Body of pancreas (tissue), 4 donors: Measurements from ENCODE around the gene SYT2. TPM values are rescaled to one million over a fixed set of nuclear protein-coding genes. Genes with fewer than 3 reads are reported as not detected.

Experiments used
- ATAC-seq: fragments of 150-250 bp; one replicate; pipeline ENCODE4 v1.9.1; 2016
- DNase-seq, 4 donors: peaks; one replicate each; pipeline ENCODE4 v3.0.0-alpha.2; 2019
- H3K27ac ChIP-seq, 4 donors: fragments of 200-600 bp; sonication (generic); 1 replicate in 3 of 4; 2 replicates in 1 of 4; pipeline versions ENCODE4 v1.5.1 to v1.6.1; 2016 to 2019; ENCODE audit warnings: mild to moderate bottlenecking in 1 of 4, mixed read lengths in 1 of 4, moderate library complexity in 1 of 4
- H3K27me3 ChIP-seq, 2 donors: fragments of 200-600 bp; sonication (generic); one replicate each; pipeline ENCODE4 v1.6.0; 2016; ENCODE audit warnings: mild to moderate bottlenecking in 1 of 2
- H3K36me3 ChIP-seq, 2 donors: fragments of 200-600 bp; sonication (generic); replicated peaks in 1 of 2; 2 replicates each; pipeline ENCODE4 v1.5.1; 2016; ENCODE audit warnings: low read depth in 2 of 2; ENCODE audit not compliant: insufficient read depth in 1 of 2
- H3K4me1 ChIP-seq: fragments of 200-600 bp; sonication (generic); one replicate; pipeline ENCODE4 v1.6.0; 2016
- H3K4me3 ChIP-seq, 2 donors: fragments of 200-600 bp; sonication (generic); 1 replicate in 1 of 2; 2 replicates in 1 of 2; pipeline ENCODE4 v1.5.1; 2016 to 2019
- H3K9me3 ChIP-seq, 3 donors: fragments of 200-600 bp; sonication (generic); 1 replicate in 2 of 3; 2 replicates in 1 of 3; pipeline ENCODE4 v1.5.1; 2016
- CTCF ChIP-seq, 7 experiments: fragments of 450-650 bp in 4 of 7; fragments of 200-600 bp in 3 of 7; sonication (generic) in 3 of 7; IDR thresholded peaks; one replicate each; pipeline ENCODE4 v1.5.1; 2016 to 2019; ENCODE audit warnings: antibody characterized with exemption in 7 of 7
- POLR2A ChIP-seq, 3 donors: fragments of 450-650 bp; IDR thresholded peaks; one replicate each; pipeline ENCODE4 v1.6.1; 2016; ENCODE audit warnings: antibody characterized with exemption in 3 of 3, mild to moderate bottlenecking in 2 of 3
- WGBS, 2 donors: methylation state at CpG; one replicate each; pipeline ENCODE4 v1.1.5; 2017; 5-methylcytosine and 5-hydroxymethylcytosine counted together
- intact Hi-C: fragments of 100-400 bp; cut with DNase I; formaldehyde crosslinking; loops from one replicate; pipeline ENCODE4 v1.15.1; 2023
- total RNA-seq, 2 donors: library from RNA; depleted of rRNA; stranded (reverse); fragments of >200 nt; gene quantifications; one replicate each; pipeline ENCODE4 v1.1.0, GENCODE V29; 2016

SYT2 gene
- total RNA-seq, 2 donors from 2014 or later = not detected

- DNase-seq = no peak
- H3K27ac ChIP-seq = no peak overlapping the region
- no peak for ATAC-seq
- intact Hi-C loops = no loop called here
- no peaks in the 10 kb centered on the region for H3K4me1 ChIP-seq
- WGBS, 2 donors = 32 to 48% methylated on average over 2 of the region's 2 CpGs
- H3K4me3 ChIP-seq = no peak overlapping the region
- no peaks in the 10 kb centered on the region for H3K27me3 ChIP-seq
- H3K36me3 ChIP-seq = no peaks in the 10 kb centered on the region
- TF ChIP-seq POLR2A (IDR thresholded peaks at IDR 0.05) = no peak
- TF ChIP-seq CTCF (IDR thresholded peaks at IDR 0.05) = no peak
- H3K9me3 ChIP-seq = no peaks in the 10 kb centered on the region
These were observed 51.5 kb downstream of the SYT2 start for GRCh38 chr1:202658769-202659168.

- ATAC-seq = no peak
- Histone ChIP-seq H3K36me3 (no peaks in the 10 kb centered on the region), H3K27me3 (no peaks in the 10 kb centered on the region), H3K4me1 (no peaks in the 10 kb centered on the region), H3K27ac (no peak overlapping the region), H3K4me3 (no peak overlapping the region), H3K9me3 (no peaks in the 10 kb centered on the region)
- WGBS, 2 donors = 72 to 73% methylated on average over 7 to 8 of the region's 8 CpGs
- intact Hi-C loops = no loop called here
- no peak for TF ChIP-seq CTCF (IDR thresholded peaks at IDR 0.05)
- TF ChIP-seq POLR2A (IDR thresholded peaks at IDR 0.05) = no peak
- no peak for DNase-seq
These were observed 51.9 kb downstream of the SYT2 start for GRCh38 chr1:202658251-202658759.

GRCh38 chr1:202656951-202657646, 53.2 kb downstream of the SYT2 start:
- 48 to 51% methylated on average over 6 to 7 of the region's 7 CpGs for WGBS, 2 donors
- Histone ChIP-seq H3K27me3 (no peaks in the 10 kb centered on the region), H3K27ac (no peak overlapping the region), H3K36me3 (no peaks in the 10 kb centered on the region), H3K4me1 (no peaks in the 10 kb centered on the region), H3K4me3 (no peak overlapping the region), H3K9me3 (no peaks in the 10 kb centered on the region)
- no peak for TF ChIP-seq CTCF (IDR thresholded peaks at IDR 0.05)
- no peak for TF ChIP-seq POLR2A (IDR thresholded peaks at IDR 0.05)
- ATAC-seq (no peak), DNase-seq (no peak)
- intact Hi-C loops = no loop called here

- TF ChIP-seq CTCF (IDR thresholded peaks at IDR 0.05) = no peak
- no peak for TF ChIP-seq POLR2A (IDR thresholded peaks at IDR 0.05)
- H3K4me1 ChIP-seq = no peaks in the 10 kb centered on the region
- 53 to 65% methylated on average over 9 to 10 of the region's 10 CpGs for WGBS, 2 donors
- no peaks in the 10 kb centered on the region for H3K27me3 ChIP-seq
- intact Hi-C loops = no loop called here
- H3K4me3 ChIP-seq = no peak overlapping the region
- DNase-seq (no peak), ATAC-seq (no peak)
- H3K9me3 ChIP-seq = no peaks in the 10 kb centered on the region
- H3K36me3 ChIP-seq = no peaks in the 10 kb centered on the region
- H3K27ac ChIP-seq = no peak overlapping the region
These were observed 54.2 kb downstream of the SYT2 start for GRCh38 chr1:202656057-202656456.

- Histone ChIP-seq H3K27me3 (no peaks in the 10 kb centered on the region), H3K4me1 (no peaks in the 10 kb centered on the region), H3K27ac (no peak overlapping the region), H3K9me3 (no peaks in the 10 kb centered on the region), H3K36me3 (no peaks in the 10 kb centered on the region), H3K4me3 (no peak overlapping the region)
- TF ChIP-seq CTCF (IDR thresholded peaks at IDR 0.05) = no peak
- TF ChIP-seq POLR2A (IDR thresholded peaks at IDR 0.05) = no peak
- DNase-seq = no peak
- no peak for ATAC-seq
- intact Hi-C loops = no loop called here
- 73 to 75% methylated on average over 6 of the region's 6 CpGs for WGBS, 2 donors
These were observed 56.2 kb downstream of the SYT2 start for GRCh38 chr1:202654079-202654478.
